ENCODE measurements around the gene GPR137.
"Not testable (repeated sequence)": the region's sequence is repeated elsewhere in the genome, so short reads cannot be mapped to it uniquely, and the experiment has no call there.

Gene GPR137, protein sequence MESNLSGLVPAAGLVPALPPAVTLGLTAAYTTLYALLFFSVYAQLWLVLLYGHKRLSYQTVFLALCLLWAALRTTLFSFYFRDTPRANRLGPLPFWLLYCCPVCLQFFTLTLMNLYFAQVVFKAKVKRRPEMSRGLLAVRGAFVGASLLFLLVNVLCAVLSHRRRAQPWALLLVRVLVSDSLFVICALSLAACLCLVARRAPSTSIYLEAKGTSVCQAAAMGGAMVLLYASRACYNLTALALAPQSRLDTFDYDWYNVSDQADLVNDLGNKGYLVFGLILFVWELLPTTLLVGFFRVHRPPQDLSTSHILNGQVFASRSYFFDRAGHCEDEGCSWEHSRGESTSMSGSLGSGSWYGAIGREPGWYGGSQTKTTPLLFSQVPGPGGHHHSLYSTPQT

DNA sequence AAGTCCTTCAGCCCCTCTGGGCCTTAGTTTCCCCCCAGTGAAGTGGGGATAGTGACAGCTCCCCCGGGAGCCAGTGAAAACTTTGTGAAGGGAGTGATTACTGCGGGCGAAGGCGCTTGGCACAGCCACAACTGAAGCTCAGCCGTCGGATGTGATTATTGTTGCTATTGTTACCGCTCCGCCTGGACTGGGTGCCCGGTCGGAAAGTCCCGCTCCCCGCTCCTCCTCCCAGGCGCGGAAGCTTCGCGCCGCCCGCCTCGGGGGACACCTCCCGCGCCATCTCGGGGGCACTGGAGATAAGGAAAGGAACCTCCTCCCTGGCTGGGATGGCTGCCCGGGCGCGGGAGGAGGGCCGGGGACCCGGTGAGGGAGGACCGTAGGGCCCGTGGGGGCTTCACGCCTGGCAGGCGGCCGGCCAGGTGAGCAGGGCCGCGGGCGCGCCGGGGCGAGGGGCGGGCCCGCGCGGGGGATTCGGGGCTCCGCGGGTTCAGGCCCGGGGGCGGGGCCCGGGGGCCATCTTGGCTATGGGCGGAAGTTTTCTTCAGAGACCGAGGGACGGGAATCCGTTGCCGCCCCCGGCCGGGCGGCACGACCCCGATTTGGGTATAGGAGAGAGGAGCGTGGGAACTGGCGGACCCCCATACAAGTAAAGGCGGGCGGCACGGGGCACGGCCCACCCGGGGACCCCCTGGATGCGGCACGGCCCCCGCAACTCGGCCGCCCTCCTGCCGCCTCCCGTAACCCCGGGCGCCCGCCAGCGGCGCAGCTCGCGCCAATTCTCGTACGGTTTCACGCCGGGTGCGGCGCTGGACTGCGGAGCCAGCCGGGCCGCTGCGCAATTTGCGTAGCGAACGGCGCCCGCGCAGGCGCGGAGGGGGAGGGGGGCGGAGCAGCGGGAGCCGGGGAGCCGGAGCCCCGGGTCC, at the start of gene GPR137:
Gene GPR137, plus strand, starts transcription at position 887 of the 923 bp plus-strand sequence. CDS start 677 bp downstream, outside the sequence.
- peak; percentile 94 for DNase-seq (ENCODE audit: low spot score)

DNA sequence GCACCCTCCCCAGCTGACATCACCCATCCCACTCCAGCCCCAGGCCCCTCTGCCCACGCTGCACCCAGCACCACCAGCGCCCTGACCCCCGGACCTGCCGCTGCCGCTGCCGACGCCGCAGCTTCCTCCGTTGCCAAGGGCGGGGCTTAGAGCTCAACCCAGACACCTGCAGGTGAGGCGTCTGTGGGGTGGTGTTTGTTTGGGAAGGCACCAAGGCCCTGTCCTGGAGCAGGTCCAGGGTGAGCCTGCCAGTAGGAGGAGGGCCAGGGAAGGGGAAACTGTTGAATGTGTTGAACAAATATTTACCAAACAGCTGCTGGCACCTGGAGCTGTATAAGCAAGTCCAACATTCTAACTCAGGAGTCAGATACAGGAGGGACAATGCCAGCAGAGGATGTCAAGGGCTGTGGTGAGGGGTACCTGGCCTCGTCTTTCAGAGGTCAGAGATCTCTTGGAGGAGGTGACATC, 48.1 kb upstream of the GPR137 start:
- DNase-seq (ENCODE audit: low spot score): no peak

DNA sequence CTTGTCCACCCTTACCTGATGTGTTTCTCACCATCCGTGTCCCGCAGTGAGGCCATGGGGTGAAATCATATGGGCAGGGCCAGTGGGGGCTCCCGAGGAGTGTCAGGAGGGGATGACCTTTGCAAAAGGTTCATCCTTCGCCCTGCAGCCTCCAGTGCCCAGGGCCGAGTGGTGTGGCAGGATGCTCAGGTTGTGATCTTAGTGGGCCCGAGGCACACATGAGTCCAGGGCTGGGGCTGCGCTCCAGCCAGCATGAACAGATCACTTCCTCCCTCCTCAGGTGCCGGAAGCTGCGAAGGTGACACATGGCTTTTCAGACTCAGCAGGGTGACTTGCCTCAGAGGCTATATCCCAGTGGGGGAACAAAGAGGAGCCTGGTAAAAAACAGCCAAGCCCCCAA, 47.6 kb upstream of the GPR137 start:
- no peak for DNase-seq (ENCODE audit: low spot score)

DNA sequence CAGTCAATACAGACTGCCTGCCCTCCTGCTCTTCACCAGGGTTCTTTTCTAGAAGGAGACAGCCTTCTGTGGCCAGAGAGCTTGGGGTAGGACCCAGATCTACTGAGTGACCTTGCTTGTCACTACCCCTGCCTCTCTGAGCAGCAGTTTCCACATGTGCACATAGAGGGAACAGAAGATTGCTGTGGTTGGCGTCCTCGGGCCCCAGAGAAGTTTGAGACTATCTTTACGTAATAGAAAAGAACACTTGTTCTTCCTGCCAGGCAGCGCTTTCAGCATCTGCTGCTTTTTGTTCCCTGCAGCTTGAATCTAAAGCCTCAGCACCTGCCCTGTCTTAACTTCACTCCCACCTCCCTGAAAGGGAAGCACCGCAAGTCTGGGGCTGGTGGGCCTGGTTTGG, 46.6 kb upstream of the GPR137 start:
- no peak for DNase-seq (ENCODE audit: low spot score)

DNA sequence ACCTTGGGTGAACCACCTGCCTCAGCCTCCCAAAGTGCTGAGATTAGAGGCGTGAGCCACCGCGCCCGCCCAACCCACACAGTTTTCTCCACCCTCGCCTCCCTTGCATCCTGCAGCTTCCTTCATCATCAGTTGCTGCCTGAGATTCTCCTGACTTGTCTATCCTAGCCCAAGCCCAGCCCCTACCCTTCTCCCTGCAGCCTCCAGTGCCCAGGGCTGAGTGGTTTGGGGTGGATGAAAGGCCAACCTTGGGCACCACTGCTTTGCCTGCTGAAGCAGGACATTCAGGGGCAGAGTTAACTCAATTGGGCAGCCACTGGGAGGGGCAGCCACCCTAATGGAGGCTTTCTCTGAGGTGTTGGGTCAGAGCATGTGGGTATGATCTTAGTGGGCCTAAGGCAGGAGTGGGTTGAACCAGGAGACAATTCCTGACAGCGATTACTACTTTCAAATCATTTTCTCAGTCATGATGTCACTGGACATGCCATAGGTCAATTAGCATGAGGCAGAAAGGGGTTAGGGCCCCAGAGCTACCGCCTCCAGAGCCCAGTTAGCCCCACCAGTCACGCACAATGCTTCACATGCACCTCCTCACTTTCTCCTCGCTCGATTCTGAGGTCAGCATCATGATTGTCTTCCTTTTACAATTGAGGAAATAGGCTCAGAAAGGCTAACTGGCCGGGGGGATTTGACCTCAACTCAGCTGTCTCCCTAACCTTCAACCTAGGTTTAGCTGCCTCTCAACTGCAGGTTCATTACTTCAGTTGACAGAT, 45.8 kb upstream of the GPR137 start:
- no peak for DNase-seq (ENCODE audit: low spot score)

DNA sequence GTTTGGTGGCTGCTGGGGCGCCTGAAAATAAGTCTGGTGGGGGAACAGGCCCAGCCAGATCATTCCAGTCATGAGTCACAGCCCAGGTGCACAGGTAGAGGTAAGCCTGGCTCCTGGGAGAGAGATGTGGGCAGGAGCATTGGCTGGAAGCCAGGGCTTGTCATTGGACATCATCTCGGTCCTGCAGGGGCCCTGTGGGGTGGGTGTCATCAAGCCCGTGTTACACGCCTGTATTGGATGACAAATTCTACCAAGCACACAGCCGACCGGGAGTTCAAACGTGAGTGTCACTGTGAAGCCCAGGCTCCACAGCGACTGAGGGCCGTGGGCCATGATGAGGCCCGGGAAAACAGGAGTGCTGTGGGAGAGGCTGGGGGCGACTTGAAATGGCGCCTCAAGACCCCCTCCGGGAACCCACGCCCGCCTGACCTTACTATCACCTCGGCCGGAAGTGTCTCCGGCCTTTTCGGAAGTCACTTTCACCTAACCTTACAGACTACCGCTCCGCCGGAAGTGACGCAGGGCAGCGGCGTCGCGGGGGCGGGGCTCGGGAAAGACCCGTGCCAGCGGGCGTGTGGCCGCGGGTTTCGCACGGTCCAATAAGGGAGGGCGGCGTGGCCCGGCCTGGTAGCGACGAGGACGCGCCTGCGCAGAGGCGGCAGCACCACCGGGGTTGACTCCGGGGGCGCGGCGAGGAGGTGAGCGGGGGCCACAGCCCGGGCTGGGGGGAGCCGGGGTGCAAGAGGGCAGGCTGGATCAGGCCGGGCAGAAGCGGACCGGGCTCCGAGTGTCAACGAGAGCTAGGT, 45.0 kb upstream of the GPR137 start, which contains the start of gene FKBP2:
Gene FKBP2, plus strand, starts transcription at position 661 of the 806 bp plus-strand sequence. CDS start 1,293 bp downstream, outside the sequence.
- peak; percentile 91 for DNase-seq (ENCODE audit: low spot score)

DNA sequence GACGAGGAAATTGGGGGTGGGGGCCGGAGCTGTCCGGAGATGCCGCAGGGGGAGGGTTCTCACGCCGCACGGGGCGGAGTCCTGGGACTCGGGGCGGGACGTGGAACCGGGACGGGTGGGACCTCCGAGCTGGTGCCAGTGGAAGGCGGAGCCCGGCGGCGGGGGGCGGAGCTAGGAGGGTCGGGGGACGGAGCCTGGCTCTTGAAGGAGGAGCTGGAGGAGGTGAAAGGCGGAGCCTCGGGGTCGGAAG, 44.5 kb upstream of the GPR137 start:
- DNase-seq (ENCODE audit: low spot score): peak; percentile 85

DNA sequence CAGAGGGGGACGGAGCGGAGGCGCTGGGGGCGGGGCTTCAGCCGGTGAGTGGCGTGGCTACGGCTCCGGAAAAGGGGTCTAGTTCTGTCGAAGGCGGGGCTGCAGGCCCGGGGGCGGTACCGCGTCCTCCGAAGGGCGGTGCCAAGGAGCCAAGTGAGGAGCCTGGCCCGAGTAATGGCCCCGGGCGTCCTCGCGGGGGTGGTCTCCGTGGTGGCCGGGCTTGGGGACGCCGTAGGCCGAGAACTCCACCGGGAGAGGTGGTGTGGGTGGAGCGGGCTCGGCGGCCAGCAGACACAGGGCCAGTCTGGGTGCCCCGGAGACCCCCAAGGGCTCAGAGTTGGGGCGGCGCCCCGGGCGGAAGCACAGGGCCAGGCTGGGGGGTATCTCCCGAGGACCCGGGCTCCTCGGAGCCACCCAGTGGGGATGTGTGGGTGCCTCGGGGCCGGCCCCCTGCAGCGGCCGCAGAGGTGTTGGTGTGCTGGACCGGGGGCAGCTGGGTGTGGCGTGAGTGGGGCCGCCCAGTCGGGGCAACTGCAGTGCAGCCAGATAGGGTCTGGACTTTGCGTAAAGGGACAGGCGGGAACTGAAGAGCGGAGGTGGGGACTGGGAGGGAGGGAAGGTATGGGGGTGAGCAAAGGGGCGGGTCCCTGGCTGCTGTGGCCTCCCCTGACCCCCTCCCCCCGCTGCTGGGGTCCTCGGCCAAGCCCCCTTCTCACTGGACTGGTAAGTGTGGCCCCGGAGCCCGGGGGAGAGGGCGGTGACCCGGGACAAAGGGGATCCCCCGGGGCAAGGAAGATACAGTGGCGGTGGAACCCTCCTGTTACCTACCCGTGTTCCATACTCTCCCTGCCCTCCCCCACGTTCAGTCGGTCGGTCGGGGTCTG, 43.9 kb upstream of the GPR137 start:
- no peak for DNase-seq (ENCODE audit: low spot score)

DNA sequence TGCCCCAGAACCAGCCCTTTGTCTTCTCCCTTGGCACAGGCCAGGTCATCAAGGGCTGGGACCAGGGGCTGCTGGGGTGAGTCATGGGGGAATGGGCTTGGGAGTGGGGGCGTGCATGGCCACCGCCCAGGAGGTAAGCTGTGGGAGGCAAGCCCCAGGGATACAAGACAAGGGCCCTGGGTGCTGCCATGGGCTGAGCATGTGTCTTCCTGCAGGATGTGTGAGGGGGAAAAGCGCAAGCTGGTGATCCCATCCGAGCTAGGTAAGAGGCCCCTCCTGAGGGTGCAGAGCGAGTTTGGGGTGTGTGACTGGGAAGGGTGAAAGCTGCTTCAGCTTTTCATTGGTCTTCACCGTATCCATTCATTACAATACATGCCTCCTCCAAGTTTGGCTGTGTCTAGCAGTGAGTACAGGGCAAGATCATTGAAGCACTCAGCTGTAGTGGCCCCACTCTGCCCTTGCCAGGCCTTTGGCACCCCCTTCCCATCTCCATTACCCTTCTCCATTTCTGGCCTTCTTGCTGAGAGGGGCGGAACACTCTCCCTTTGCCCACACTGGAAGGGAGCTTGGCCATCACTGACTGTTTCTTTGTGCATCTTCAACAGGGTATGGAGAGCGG, 42.3 kb upstream of the GPR137 start:
- no peak for DNase-seq (ENCODE audit: low spot score)

DNA sequence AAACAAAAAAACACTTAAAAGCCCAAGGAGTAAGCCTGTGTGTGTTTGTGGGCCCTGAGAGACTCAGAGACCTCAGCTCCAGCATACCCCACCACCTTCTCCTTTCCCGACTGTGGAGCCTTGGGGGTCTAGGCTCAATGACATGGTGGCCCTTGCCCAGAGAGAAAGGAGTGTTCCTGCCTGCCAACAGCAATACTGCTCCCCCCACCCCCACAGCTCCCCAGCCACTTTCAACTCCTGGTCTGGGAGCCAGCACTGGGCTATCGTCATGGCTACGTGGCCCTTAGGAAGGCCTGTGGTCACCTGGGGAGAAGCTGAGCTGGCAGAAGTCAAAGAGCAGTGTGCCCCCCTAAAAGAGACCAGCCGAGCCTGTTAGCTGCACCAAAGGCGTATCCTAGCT, 41.5 kb upstream of the GPR137 start:
- no peak for DNase-seq (ENCODE audit: low spot score)

DNA sequence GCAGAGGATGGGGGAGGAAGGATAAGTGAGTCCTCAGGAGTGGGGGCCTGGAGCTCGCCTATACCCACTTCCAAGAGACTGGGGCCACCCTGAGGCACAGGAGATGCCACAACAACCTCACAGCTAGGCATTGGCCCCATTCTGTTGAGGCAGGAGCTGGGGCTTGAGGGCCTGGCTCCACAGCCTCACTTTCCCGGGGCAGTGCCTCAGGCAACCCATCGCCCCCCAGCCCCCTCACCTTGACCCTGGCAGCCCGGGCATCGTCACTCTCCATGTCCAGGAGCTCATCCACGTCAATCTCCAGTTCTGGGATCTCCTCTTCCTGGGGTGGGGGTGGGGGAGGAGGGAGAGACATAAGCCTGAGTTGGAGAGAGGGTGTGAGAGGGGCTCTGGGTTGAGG, 40.7 kb upstream of the GPR137 start:
- no peak for DNase-seq (ENCODE audit: low spot score)

DNA sequence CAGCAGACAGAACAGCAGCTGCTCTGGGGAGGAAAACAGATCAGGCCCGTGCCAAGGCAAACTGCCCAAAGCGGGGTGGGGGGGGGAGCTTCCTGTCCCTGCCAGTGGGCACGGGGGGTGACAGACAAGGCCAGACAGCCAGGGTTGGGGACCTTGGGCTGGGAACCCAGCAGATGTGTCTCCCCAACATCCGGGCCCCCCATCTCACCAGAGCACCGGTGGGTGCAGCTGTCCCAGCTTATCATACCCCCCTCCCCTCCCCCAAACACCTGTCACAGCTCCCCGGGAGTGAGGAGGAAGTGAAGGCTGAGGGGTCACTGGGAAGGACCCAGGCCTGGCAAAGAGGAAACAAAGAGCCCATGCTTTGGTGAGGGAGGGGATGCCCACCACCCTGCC, 40.2 kb upstream of the GPR137 start:
- no peak for DNase-seq (ENCODE audit: low spot score)

DNA sequence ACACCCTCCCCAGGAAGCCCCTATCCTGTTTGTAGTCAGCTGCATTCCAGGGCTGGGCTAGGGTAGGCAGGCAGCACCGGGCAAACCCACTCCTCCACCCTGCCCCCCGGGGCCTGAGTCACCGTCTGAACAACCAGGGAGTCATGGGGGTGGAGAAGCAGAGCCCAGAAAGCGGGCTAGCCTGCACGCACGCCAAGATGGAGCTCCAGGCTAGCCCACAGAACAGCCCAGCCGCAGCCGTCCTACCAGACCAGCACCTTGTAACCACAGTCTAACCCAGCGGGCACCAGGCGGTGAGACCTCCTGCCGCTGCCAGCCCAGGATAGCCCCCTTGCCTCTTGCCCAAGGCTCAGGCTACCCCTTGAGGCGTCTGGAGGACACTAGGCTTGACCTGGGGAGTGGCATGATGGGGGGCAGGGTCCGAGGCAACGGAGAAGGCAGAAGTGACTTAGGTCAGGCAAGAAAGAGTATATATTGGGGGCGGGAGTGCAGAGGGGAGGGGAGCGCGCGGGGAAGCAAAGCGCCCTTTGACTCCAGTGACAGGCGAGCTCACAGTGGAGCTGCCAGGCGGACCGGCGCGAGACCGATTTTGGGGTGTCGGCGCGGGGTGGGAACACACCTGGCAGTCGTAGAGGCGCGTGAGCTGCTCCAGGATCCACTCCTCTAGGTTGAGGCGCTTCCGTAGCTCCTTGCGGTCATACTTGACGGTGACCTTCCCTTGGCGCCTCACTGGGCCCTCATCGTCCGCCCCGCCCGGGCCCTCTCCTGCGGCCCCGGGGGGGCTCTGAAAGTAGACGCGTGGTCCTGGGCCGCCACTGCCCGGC, 39.6 kb upstream of the GPR137 start:
- no peak for DNase-seq (ENCODE audit: low spot score)

DNA sequence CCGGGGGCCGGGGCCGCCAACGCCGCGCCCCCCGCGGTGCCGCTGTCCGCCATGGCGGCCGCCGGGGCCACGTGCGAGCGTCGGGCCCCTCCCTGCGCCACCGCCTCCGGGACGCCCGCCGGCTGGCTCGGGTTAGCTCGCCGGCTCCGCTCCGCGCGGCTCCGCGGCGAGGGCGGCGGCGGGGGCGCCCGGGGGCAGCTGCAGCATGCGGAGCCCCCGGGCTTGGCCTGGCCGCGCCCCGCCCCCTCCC, 39.1 kb upstream of the GPR137 start:
- not testable (repeated sequence) for DNase-seq (ENCODE audit: low spot score)

DNA sequence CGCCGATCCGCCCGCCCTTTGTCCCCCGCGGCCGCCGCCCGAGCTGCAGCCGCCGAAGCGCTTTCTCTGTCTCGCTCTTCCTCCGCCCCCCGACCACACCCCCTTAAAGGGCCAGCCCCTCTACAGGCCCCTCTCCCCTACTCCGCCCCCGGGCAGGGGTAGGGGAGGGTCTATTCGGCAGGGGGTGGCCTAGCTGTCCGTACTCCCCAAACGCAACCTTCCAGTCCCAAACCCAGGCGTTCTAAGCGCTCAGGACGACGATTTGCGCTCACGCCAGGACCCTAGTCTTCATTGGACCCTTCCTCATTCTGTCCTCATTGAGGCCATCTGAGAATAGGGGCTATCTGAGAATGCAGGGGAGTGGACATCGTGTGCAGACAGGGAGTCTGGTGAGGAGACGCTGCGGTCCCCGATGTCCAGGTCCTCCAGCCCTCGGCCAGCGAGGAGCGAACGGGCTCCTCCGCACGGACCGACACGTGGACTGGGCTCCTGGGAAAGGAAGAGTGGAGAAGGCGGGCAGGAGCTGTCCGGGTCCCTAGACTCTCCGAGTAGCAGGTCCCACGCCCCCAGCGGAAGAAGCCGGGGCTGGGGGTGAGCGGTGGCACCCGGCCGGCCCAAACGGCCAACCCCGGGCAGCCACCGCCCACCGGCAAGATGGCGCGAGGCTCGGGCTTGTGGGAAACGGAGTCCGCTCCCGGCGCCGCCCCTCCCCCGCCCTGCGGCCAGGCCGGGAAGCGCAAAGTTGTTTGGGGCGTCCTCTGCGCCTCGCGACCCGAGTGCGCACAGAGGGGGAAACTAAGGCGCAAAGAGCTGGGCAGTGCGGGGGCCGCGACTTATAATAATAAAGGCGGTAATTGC, 38.5 kb upstream of the GPR137 start, which contains the start of gene PPP1R14B:
Gene PPP1R14B, minus strand, starts transcription at position 73 of the 858 bp plus-strand sequence. CDS start 270 bp downstream, outside the sequence.
- DNase-seq (ENCODE audit: low spot score): peak; percentile 83

DNA sequence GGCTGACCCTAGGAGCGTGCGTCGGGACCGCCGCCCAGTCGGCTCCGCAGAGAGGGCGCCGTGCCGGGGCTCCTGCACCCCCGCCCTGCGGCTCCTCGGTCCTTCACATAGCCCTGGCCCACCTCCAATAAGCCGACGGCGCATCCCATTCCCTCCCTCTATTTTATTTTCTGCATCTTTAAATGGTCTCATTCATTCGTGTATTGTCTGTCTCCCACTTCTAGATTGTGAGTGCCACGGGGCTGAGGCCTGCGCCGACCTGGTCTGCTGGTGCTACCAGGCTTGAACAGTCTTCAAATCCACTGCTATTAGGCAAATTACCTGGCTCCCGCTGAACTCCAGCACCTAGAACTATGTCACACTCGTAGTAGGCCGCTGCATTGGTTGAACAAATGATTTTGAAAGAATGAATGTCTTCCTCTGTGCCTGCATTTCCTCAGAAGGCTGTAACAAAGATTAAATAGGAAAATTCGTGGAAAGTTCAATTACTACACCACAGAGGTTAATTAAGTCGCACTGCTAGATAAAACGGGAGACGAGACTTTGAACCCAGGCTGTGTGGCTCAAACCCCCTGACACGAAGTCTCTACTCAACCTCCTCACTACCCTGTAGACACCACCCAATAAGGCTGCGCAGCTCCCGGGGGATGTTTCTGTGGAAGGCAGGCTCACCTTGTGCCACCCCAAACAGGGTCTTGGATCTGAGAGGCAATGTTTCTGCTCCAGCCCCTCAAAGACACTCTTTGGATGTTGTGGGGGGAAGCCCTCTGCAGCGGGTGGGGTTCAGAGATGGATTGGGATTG, 37.7 kb upstream of the GPR137 start:
- DNase-seq (ENCODE audit: low spot score): no peak

DNA sequence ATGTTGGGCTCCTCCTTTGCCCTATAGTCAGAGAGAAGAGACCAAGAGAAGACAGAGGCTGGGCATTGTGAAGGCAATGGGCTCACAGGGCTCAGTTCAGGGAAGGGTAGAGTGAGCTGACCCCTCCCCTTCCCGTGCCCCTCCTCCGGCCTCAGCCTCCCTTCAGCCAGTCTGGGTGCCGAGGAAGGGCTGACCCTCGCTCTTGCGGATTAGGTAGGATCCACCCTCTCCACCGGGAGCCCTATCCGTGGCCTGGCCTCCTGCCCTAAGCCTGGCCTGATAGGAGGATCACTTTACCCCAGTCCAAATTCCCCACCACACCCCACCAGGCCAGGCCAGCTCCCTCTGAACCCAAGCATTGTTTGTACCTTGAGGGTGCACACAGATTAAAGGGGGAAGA, 37.1 kb upstream of the GPR137 start:
- DNase-seq (ENCODE audit: low spot score): no peak
